Measurements from ENCODE around the gene UBR4.

- peak; percentile 66 to 95 (median 92) for TF ChIP-seq CTCF (IDR thresholded peaks at IDR 0.05)
- TF ChIP-seq POLR2A (IDR thresholded peaks at IDR 0.05): no peak
Observed at GRCh38 chr1:19240673-19241538, 30.8 kb upstream of the UBR4 start.

All from Peyer's patch (tissue), 4 donors.